GM18951 (cell line): ENCODE data around the gene CSF1R.

ENCODE experiments used
- POLR2A ChIP-seq: IDR thresholded peaks from 4 replicates; pipeline ENCODE4 v1.6.1; 2011; ENCODE audit warnings: mild to moderate bottlenecking; ENCODE audit not compliant: insufficient read length, insufficient read depth; ENCODE audit errors: extremely low read depth
- in situ Hi-C: fragments of 300-500 bp; cut with MboI; formaldehyde crosslinking; loops from one replicate; pipeline ENCODE4 v1.12.0; 2022; ENCODE audit warnings: low sequenced_read_pairs, mixed read lengths, inconsistent platforms; ENCODE audit not compliant: unreplicated experiment

Gene CSF1R

GRCh38 chr5:150125334-150125733, 39.0 kb upstream of the CSF1R start:
- in situ Hi-C loops = no loop called here
- no peak for TF ChIP-seq POLR2A

- in situ Hi-C loops = no loop called here
- no peak for TF ChIP-seq POLR2A
These were observed 38.2 kb upstream of the CSF1R start for GRCh38 chr5:150124596-150124995.

DNA sequence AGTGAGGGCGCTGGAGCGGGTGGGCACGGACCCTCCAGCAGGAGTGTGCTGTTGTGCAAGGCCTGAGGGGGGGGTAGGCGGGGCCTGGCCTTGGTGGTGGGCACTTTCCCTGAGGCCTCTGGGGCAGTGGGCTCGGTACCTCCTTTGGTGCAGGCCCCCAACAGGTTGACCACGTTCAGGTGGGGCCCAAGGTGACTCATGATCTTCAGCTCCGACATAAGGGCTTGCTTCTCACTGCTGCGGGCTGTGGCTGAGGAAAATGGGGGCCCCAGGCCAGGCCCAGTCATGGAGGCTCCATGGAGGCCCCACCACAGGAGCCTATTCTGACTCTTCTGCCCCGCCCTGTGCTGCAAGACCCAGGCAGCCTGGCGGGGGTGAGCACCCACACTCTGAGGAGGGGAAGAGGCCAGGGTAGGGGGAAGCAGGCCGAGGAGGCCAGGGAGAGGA, 37.8 kb upstream of the CSF1R start:
- no peak for TF ChIP-seq POLR2A
- in situ Hi-C loops = no loop called here

GRCh38 chr5:150123542-150123941, 37.2 kb upstream of the CSF1R start:
- in situ Hi-C loops = no loop called here
- no peak for TF ChIP-seq POLR2A

GRCh38 chr5:150122536-150123481, 36.5 kb upstream of the CSF1R start:
- in situ Hi-C loops = no loop called here
- no peak for TF ChIP-seq POLR2A

DNA sequence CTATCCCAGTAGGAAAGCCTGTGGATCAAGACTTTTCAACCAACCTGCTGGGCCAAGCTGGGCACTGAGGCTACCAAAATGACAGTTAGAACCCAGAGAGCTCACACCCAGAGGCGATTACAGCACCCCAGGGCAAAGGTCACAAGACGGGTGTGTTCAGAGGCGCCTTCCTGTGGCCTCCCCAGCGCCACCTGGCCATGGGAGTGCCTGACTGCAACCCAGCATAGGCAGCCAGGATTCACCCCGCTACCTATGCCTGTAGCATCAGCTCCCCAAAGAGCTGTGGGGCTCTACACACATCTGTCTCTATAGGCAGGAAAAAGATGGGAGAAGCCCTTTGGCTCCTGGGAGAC, 35.8 kb upstream of the CSF1R start:
- no peak for TF ChIP-seq POLR2A
- in situ Hi-C loops = no loop called here

DNA sequence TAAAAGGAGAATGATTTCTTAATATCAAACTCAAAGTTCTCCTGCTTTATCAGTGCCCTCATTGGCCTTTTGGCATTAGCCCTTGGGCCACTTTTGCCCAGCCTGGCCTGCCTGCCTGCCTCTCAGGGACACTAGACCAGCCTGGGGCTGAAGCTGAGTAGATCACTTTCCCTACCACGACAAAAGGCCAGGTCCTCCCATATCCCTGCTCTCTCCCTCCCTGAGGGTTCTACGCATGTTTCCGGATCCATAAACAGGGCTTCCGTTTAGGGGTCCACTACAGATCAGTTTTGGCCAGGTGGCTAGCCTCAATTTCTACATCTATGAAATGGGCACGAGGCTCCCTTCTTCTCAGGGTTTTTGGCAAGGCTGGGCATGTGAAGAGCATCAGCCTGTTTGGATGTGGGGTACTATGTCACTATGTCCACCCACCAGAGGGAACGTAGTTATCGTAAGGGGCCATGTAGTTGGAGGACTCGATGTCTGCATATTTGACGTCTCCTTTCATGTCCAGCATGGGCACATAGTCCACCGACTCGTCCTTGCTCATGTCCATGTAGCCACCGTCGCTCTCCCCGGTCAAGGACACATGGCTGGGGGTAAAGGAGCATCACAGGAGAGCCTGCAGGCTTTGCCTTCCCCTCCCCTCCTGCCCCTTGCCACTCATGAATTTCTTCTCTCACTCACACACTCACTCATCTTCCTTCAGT, 35.2 kb upstream of the CSF1R start:
- TF ChIP-seq POLR2A = no peak
- in situ Hi-C loops = no loop called here

GRCh38 chr5:150120617-150121447, 34.5 kb upstream of the CSF1R start:
- TF ChIP-seq POLR2A = no peak
- in situ Hi-C loops = no loop called here

GRCh38 chr5:150120062-150120441, 33.7 kb upstream of the CSF1R start:
- TF ChIP-seq POLR2A = no peak
- in situ Hi-C loops = no loop called here

DNA sequence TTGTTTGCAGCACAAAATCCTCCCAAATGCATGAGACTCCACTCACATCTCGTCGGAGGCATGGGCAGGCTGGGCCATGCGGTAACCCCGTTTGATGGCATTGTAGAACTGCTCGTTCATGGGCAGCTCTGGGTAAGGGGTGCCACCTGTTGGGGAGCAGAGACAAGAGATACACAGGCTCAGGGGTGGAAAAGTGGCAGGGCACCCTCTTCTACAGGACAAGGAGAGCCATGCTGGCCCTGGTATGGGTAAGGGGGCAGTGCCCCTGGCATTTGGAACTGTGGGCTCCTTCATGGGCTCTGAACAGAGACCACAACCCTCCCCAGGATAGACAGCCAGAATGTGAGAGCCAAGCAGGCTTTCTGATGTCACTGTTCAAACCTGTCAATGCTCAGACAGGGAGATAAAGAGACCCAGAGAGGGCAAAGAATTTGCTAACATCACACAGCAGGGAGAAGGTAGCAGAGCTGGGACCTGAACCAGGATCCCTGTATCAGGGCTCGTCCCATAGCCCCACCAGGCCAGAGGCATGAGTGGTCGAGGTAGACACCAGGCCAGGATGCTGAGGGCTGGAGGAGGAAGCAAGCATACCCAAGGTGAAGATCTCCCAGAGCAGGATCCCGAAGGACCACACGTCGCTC, 33.2 kb upstream of the CSF1R start:
- in situ Hi-C loops = no loop called here

DNA sequence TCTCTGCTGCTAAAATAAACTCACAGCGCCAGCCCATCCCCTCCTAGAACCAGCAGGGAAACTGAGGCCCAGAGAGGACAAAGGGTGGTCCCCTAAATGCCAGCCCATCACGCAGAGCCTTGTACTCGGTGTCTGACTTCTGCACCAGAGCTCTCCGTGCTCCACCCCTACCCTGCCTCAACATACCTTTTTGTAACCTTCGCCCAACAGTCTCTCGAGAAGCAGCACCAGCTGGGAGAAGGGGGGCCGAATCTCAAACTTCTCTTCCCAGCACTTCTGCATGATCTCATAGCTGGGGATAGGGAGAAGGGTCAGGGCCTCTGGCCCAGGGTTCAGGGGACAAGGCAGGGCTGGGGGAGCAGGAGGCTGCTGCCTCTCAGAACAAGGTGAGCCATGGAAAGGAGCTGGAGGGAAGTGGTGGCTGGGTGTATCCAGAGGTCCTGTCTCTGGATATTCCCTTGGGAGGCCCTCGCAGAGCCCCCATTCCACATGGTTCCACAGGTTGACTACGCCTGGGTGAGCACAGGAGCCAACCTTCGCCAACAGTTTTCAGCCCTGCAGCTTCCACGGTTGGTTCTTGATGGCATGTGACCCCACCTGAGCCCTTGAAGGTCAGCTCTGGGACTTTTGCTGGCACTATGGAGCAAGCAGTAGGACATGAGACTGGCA, 32.3 kb upstream of the CSF1R start:
- in situ Hi-C loops = no loop called here

More for the DNA sequence above, 33.2 kb upstream of the CSF1R start:
- no peak for TF ChIP-seq POLR2A

DNA sequence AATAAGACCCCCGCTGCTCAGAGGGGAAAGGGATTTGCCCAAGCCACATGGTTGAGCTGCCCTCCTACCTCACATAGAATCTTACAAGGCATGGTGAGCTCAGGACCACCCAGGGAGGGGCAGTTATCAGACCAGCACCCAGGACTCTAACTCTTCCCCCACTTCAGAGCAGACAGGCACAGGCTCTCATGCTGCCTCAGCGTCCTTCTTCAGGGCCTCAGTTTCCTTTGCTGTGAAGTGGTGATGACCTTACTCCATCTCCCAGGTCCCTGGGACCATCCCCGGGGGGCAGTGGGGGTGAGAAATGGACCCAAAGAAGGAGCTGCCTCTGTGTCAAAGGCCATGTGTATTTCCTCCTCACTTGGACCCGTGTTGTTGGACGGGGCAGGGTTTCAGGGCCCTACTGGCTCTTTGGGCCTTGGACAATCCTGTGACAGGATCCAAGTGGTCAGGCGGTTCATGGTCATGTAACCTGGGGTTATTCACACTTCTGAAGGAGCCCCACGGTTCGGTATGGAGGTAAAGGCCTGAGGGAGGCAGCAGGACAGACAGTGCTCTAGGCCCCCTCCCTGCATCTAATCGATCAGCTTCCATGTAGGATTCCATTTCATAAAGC, 31.7 kb upstream of the CSF1R start:
- in situ Hi-C loops = no loop called here
- no peak for TF ChIP-seq POLR2A

More for the DNA sequence above, 32.3 kb upstream of the CSF1R start:
- TF ChIP-seq POLR2A = no peak
